Measurements from ENCODE around the gene BTLA. TPM values are rescaled to one million over a fixed set of nuclear protein-coding genes. Genes with fewer than 3 reads are reported as not detected.
"Not testable (repeated sequence)": the region's sequence is repeated elsewhere in the genome, so short reads cannot be mapped to it uniquely, and the experiment has no call there.

Gene BTLA
- not detected in 2 replicates for total RNA-seq

DNA sequence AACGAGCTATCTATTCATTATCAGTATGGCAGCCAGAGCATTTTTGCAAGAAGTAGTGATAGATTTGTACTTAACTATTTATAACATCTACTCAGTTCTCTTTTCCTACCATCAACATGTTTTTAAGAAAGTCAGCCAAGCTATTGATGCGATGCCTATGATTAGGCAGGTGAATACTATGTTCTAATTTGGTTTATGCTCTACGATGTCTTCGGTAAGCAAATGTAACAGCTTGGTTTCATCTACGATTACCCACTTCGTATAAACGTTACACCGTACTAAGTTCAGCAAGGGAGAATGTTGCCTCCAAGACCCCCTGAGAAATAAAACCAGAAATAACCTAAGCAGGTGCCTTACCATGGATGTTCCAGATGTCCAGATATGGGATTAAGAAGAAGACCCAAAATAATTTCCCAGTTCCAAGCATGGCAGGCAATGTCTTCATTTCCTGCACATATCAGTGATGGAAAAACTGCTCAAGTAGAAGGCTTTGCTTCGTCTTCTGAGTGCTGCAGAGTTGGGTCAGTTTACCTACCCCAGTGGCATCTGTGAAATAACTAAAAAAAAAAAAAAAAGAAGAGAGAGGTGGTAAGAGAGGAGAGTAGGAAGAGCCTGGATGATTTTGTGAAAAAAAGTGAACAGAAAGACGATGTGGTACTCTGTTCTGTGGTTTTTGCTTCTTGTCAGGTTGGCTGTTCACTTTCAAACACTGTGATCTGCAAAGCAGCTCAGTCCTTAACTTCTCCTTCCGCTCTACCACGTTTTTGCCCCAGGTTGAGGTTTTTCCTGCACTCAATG is at the start of gene BTLA:
TSS of gene BTLA (minus strand) at position 559 of the 798 bp plus-strand sequence. CDS start at position 445, 114 bp downstream.
- no peaks in the 10 kb centered on the region for H3K27me3 ChIP-seq (ENCODE audit: control insufficient read depth, insufficient read depth, low read length)
- FAIRE-seq, result no peak
- H3K36me3 ChIP-seq (ENCODE audit: control insufficient read depth, insufficient read depth, low read length), result no peaks in the 10 kb centered on the region
- no peak for DNase-seq (ENCODE audit: low read depth)
- H3K4me3 ChIP-seq (ENCODE audit: low read depth, low read length), result no peak within 1 kb of the TSS
- no peak for TF ChIP-seq CTCF (IDR thresholded peaks at IDR 0.05; ENCODE audit: insufficient read depth, low read length, severe bottlenecking)

GRCh38 chr3:112546216-112546759 is 47.0 kb upstream of the BTLA start:
- Histone ChIP-seq H3K36me3 (ENCODE audit: control insufficient read depth, insufficient read depth, low read length) (no peaks in the 10 kb centered on the region), H3K4me3 (ENCODE audit: low read depth, low read length) (no peak overlapping the region), H3K27me3 (ENCODE audit: control insufficient read depth, insufficient read depth, low read length) (no peaks in the 10 kb centered on the region)
- no peak for TF ChIP-seq CTCF (IDR thresholded peaks at IDR 0.05; ENCODE audit: insufficient read depth, low read length, severe bottlenecking)
- FAIRE-seq (peak; percentile 70), DNase-seq (ENCODE audit: low read depth) (peak; percentile 63)

DNA sequence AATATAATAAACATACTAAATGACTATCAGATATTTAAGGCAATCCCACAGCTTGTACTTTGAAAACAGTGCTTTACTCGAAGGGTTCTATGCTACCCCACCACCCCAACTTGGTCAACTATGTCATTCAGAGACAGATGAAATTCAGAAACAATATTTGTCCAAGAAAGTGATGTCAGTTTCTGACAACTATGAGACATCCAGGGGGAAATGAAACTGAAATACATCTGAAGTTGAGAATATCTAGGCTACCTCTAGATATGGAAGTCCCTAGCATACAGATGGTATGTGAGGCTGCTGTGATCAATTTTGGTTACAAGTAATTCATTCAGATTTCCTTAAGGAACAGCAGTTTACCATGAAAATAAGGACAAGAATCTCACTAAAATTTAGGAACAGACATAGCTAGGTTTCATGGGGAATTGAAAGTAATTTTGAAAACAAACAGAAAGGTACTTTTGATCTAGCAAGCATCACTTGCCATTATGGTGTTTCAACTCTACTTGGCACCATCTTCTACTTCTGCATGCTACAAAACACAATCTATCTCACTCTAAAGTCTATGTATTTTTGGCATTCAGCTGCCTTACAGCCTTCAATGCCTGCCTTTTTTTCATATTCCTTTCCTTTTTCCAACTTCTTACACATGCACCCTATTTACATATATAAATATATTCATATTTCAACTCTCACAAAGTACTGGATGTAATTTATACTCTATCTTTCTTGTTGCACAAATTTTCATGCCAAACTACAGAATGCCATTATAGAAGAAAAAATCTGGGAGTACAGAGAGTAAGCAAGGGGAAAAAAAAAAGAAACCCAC is 40.8 kb upstream of the BTLA start:
- FAIRE-seq (no peak), DNase-seq (ENCODE audit: low read depth) (no peak)
- Histone ChIP-seq H3K4me3 (ENCODE audit: low read depth, low read length) (no peak overlapping the region), H3K27me3 (ENCODE audit: control insufficient read depth, insufficient read depth, low read length) (no peaks in the 10 kb centered on the region), H3K36me3 (ENCODE audit: control insufficient read depth, insufficient read depth, low read length) (peaks cover 1% of the 10 kb centered on the region)
- no peak for TF ChIP-seq CTCF (IDR thresholded peaks at IDR 0.05; ENCODE audit: insufficient read depth, low read length, severe bottlenecking)

DNA sequence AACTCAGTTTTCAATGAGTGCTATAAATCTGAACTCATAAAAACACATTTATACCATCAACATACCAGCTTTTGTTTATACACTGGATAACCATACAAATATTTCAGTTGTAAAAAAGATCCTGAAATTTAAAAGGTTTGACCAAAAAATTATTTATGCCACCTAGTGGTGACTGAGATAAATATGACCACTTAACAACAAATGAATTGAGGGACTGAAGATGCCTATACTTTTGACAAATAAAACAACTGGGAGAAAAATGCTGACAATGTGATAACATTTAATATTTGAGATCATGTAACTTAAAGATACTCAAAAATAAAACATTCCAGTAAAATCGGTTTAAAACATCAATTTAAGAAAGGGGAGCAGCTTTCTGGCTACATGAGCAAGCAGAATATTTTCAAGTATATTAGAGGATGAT is 32.1 kb upstream of the BTLA start:
- H3K4me3 ChIP-seq (ENCODE audit: low read depth, low read length), result no peak overlapping the region
- no peaks in the 10 kb centered on the region for H3K27me3 ChIP-seq (ENCODE audit: control insufficient read depth, insufficient read depth, low read length)
- DNase-seq (ENCODE audit: low read depth) (peak; percentile 45), FAIRE-seq (no peak)
- peaks cover 1% of the 10 kb centered on the region for H3K36me3 ChIP-seq (ENCODE audit: control insufficient read depth, insufficient read depth, low read length)
- TF ChIP-seq CTCF (IDR thresholded peaks at IDR 0.05; ENCODE audit: insufficient read depth, low read length, severe bottlenecking), result no peak

DNA sequence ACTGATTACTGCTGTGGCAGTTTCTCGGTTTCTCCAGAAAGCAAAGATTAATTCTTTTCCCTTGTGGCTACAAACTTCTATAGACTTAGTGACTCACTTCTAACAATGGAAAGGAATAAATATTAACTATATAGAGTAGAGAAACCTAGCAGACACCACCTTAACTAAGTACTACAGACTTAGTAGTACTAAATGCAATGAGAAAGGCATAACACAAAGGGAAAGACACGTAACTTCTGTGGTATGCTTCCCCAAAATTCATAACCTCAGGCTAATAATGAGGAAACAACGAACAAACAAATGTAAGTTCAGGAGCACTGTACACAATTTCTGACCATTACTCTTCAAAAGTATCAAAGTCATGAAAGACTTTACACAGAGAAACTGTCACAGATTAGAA is 31.3 kb upstream of the BTLA start:
- Histone ChIP-seq H3K4me3 (ENCODE audit: low read depth, low read length) (no peak overlapping the region), H3K27me3 (ENCODE audit: control insufficient read depth, insufficient read depth, low read length) (no peaks in the 10 kb centered on the region), H3K36me3 (ENCODE audit: control insufficient read depth, insufficient read depth, low read length) (no peaks in the 10 kb centered on the region)
- DNase-seq (ENCODE audit: low read depth), result peak; percentile 54
- TF ChIP-seq CTCF (IDR thresholded peaks at IDR 0.05; ENCODE audit: insufficient read depth, low read length, severe bottlenecking), result no peak
- FAIRE-seq, result no peak

DNA sequence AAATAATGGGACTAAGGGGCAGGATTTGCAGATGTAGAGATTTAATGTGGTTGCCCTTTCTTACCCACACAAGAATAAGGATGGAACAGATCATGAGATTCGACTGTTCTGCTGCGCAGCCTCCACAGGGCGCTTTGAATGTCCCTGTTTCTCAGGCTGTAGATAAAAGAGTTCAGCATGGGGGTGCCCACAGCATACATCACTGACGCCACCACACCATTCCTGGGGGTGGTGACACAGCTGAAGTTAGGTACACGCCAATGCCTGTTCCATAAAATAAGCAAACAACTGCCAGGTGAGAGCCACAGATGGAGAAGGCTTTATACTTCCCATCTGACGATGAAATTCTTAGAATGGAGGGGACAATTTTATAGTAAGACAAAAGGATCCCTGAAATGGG is 24.9 kb upstream of the BTLA start:
- H3K4me3 ChIP-seq (ENCODE audit: low read depth, low read length); H3K27me3 ChIP-seq (ENCODE audit: control insufficient read depth, insufficient read depth, low read length); FAIRE-seq; H3K36me3 ChIP-seq (ENCODE audit: control insufficient read depth, insufficient read depth, low read length); DNase-seq (ENCODE audit: low read depth): not testable (repeated sequence)

Data from bronchial epithelial cell (primary cell).